HCT116 (cell line): ENCODE results near the gene CD247. TPM values are rescaled to one million over a fixed set of nuclear protein-coding genes. Genes with fewer than 3 reads are reported as not detected.

Experiments used
- ATAC-seq: fragments of 200-7000 bp; cut with Tn5 transposase; 2 replicates; pipeline ENCODE4 v1.9.1; 2020; ENCODE audit warnings: mild to moderate bottlenecking, moderate library complexity
- BruUV-seq: library from RNA; stranded (reverse); fragments of 400-500 nt; replicated peaks from 2 replicates; lab custom pipeline; 2021; lab: Mats Ljungman, UMichigan
- CTCF ChIA-PET: fragments of 300-600 bp; sonication (Branson Sonifier 250); formaldehyde crosslinking; loops from one replicate; lab custom pipeline; 2021; ENCODE audit warnings: antibody characterized with exemption; lab: Charles Lee
- POLR2A ChIA-PET: fragments of 300-600, 350-600 bp; sonication (Branson Sonifier 250); formaldehyde crosslinking; loops from one replicate; lab custom pipeline; 2021; ENCODE audit warnings: antibody characterized with exemption; lab: Charles Lee
- RAD21 ChIA-PET, 2 experiments: fragments of 300-600 bp; sonication (Branson Sonifier 250); formaldehyde crosslinking; loops; one replicate each; lab custom pipeline; 2023; ENCODE audit warnings: low total read pairs in 2 of 2; ENCODE audit not compliant: uncharacterized antibody in 2 of 2, unreplicated experiment in 2 of 2, low non-redundant PET in 1 of 2; lab: Charles Lee
- DNase-seq: peaks from one replicate; pipeline ENCODE4 v3.0.0-alpha.2; 2010; ENCODE audit warnings: low read depth, low spot score
- H2AFZ ChIP-seq: fragments of 200-600 bp; shearing (Covaris generic), sonication (generic); 2 replicates; pipeline ENCODE4 v1.6.1; 2017; ENCODE audit warnings: low read depth, mixed run types, mixed read lengths, antibody characterized with exemption, low read length; ENCODE audit not compliant: poor library complexity, severe bottlenecking
- H3K27ac ChIP-seq: 2 replicates; pipeline ENCODE4 v1.5.1; 2012; ENCODE audit warnings: low read depth, low read length
- H3K27me3 ChIP-seq: fragments of 200-600 bp; sonication (generic); 2 replicates; pipeline ENCODE4 v1.6.1; 2016; ENCODE audit warnings: mixed run types, low read length, mixed read lengths; ENCODE audit not compliant: insufficient read depth
- H3K36me3 ChIP-seq, 2 experiments: fragments of 200-500 bp in 1 of 2; fragments of 200-600 bp in 1 of 2; sonication (Bioruptor generic) in 1 of 2; sonication (generic) in 1 of 2; 2 replicates each; pipeline versions ENCODE4 v1.5.1 to v1.6.1; 2014 to 2016; ENCODE audit warnings: low read length in 2 of 2, inconsistent platforms in 1 of 2, mixed read lengths in 1 of 2, mixed run types in 1 of 2; ENCODE audit not compliant: insufficient read depth in 2 of 2, control insufficient read depth in 1 of 2
- H3K4me1 ChIP-seq, 2 experiments: fragments of 200-600 bp in 1 of 2; sonication (generic) in 1 of 2; 2 replicates each; pipeline versions ENCODE4 v1.5.1 to v1.6.1; 2012 to 2017; ENCODE audit warnings: low read length in 2 of 2, inconsistent platforms in 1 of 2, mild to moderate bottlenecking in 1 of 2, mixed read lengths in 1 of 2, mixed run types in 1 of 2, moderate library complexity in 1 of 2; ENCODE audit not compliant: insufficient read depth in 2 of 2, control insufficient read depth in 1 of 2
- H3K4me2 ChIP-seq: fragments of 200-600 bp; sonication (generic); 2 replicates; pipeline ENCODE4 v1.6.1; 2017; ENCODE audit warnings: mixed run types, low read length, mixed read lengths
- H3K4me3 ChIP-seq, 2 experiments: fragments of 200-600 bp in 1 of 2; sonication (generic) in 1 of 2; replicated peaks in 1 of 2; 2 replicates each; pipeline ENCODE4 v1.5.1; 2011 to 2016; ENCODE audit warnings: low read length in 2 of 2, control low read depth in 1 of 2, low read depth in 1 of 2, mild to moderate bottlenecking in 1 of 2, mixed read lengths in 1 of 2, mixed run types in 1 of 2
- H3K79me2 ChIP-seq: fragments of 200-600 bp; sonication (generic); 2 replicates; pipeline ENCODE4 v1.6.1; 2017; ENCODE audit warnings: mild to moderate bottlenecking, mixed run types, low read length, moderate library complexity, mixed read lengths; ENCODE audit not compliant: insufficient read depth
- H3K9ac ChIP-seq: fragments of 200-600 bp; sonication (generic); 2 replicates; pipeline ENCODE4 v1.6.1; 2016; ENCODE audit warnings: low read length, mixed read lengths
- H3K9me2 ChIP-seq: fragments of 200-600 bp; sonication (generic), shearing (Covaris generic); 2 replicates; pipeline ENCODE4 v1.6.1; 2017; ENCODE audit warnings: mixed run types, mild to moderate bottlenecking, moderate library complexity; ENCODE audit not compliant: insufficient read depth
- H3K9me3 ChIP-seq, 2 experiments: fragments of 200-500 bp in 1 of 2; fragments of 200-600 bp in 1 of 2; sonication (Bioruptor generic) in 1 of 2; sonication (generic) in 1 of 2; 2 replicates each; pipeline ENCODE4 v1.6.1; 2014 to 2017; ENCODE audit warnings: low read length in 2 of 2, mixed read lengths in 2 of 2, inconsistent platforms in 1 of 2, low read depth in 1 of 2, mild to moderate bottlenecking in 1 of 2, mixed run types in 1 of 2, moderate library complexity in 1 of 2; ENCODE audit not compliant: control insufficient read depth in 1 of 2, insufficient read depth in 1 of 2
- H4K20me1 ChIP-seq: fragments of 200-600 bp; sonication (generic), shearing (Covaris generic); 2 replicates; pipeline ENCODE4 v1.6.1; 2017; ENCODE audit warnings: mixed run types, mild to moderate bottlenecking, moderate library complexity; ENCODE audit not compliant: insufficient read depth
- EGR1 ChIP-seq: IDR thresholded peaks from 2 replicates; pipeline ENCODE4 v1.6.1; 2012; ENCODE audit warnings: low read depth
- EZH2phosphoT487 ChIP-seq: fragments of 200-600 bp; IDR thresholded peaks from 2 replicates; pipeline ENCODE4 v1.6.1; 2018; ENCODE audit warnings: antibody characterized with exemption, borderline replicate concordance
- SIN3A ChIP-seq: IDR thresholded peaks from 2 replicates; pipeline ENCODE4 v1.6.1; 2012; ENCODE audit warnings: low read depth
- SRF ChIP-seq: IDR thresholded peaks from 2 replicates; pipeline ENCODE4 v1.6.1; 2012; ENCODE audit warnings: low read depth
- intact Hi-C: fragments of 100-400 bp; cut with micrococcal nuclease; formaldehyde crosslinking; loops from 2 replicates; pipeline ENCODE4 v1.10.0; 2022
- total RNA-seq: library from RNA; stranded (reverse); gene quantifications from one replicate; pipeline ENCODE4 v1.2.1, GENCODE V29; 2021; ENCODE audit not compliant: unreplicated experiment
- TF ChIP-seq, protein P1 (sequence below): IDR thresholded peaks from 2 replicates; pipeline ENCODE4 v1.6.1; 2012
- TF ChIP-seq, protein P2 (sequence below): IDR thresholded peaks from 2 replicates; pipeline ENCODE4 v1.6.1; 2011; ENCODE audit warnings: mild to moderate bottlenecking, low read length, moderate library complexity; ENCODE audit not compliant: insufficient replicate concordance; ENCODE audit errors: extremely low read depth
- TF ChIP-seq, protein P3 (sequence below): IDR thresholded peaks from 2 replicates; pipeline ENCODE4 v1.6.1; 2012
- TF ChIP-seq, protein P4 (sequence below): IDR thresholded peaks from 2 replicates; pipeline ENCODE4 v1.6.1; 2012; ENCODE audit warnings: low read depth

Gene CD247
- total RNA-seq, 1 experiment from 2014 or later = 0.57 TPM

DNA sequence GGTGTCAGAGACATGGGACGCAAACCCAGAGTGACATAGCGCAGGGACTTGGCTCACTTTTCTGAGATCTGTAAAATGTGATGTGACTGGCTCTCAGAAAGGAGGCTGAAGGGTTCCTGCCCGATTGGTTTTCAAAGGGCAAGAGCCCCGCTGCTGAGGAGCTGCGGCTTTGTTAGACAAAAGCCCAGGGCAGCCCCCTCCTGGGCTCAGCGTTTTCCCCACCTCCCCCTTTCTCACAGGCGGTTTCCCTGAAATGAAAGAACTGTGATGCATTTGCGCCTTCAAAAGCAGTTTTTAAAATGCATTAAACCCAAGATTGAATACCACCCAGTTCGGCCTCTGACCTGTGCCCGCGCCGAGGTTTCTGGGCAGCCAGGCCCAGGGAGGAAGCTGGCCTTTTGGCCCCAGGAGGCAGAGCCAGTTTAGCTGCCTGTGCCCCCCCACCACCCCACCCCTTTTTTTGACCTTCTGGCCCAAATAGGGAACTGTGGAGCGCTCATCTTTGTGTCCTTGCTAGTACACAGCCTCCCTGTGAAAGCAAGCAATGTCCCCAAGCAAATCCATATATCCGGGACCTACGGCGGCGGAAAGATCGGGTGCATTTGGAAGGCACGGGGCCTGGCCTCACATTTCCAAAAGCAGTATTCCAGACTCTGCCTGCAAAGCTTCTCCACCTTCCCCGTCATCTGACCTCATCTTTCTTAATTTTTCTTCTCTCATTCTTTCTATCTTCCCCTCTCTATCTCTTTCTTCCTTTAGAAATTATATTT lies 28.6 kb downstream of the CD247 start:
- no peaks in the 10 kb centered on the region for H3K9me2 ChIP-seq
- ChIA-PET CTCF (no interaction called here), POLR2A (no interaction called here)
- no peak overlapping the region for H3K9ac ChIP-seq
- no peak for DNase-seq
- intact Hi-C loops = no loop called here
- H2AFZ ChIP-seq = no peak overlapping the region
- H3K4me3 ChIP-seq = no peak overlapping the region
- peaks cover under 1% of the 10 kb centered on the region; the same call in 1 of the 2 replicates for H3K27me3 ChIP-seq
- ATAC-seq = no peak
- no peaks in the 10 kb centered on the region for H3K9me3 ChIP-seq
- TF ChIP-seq SIN3A (no peak), SRF (no peak), EZH2phosphoT487 (no peak), EGR1 (no peak)
- TF ChIP-seq, protein P1, sequence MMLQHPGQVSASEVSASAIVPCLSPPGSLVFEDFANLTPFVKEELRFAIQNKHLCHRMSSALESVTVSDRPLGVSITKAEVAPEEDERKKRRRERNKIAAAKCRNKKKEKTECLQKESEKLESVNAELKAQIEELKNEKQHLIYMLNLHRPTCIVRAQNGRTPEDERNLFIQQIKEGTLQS = no peak
- TF ChIP-seq, protein P2, sequence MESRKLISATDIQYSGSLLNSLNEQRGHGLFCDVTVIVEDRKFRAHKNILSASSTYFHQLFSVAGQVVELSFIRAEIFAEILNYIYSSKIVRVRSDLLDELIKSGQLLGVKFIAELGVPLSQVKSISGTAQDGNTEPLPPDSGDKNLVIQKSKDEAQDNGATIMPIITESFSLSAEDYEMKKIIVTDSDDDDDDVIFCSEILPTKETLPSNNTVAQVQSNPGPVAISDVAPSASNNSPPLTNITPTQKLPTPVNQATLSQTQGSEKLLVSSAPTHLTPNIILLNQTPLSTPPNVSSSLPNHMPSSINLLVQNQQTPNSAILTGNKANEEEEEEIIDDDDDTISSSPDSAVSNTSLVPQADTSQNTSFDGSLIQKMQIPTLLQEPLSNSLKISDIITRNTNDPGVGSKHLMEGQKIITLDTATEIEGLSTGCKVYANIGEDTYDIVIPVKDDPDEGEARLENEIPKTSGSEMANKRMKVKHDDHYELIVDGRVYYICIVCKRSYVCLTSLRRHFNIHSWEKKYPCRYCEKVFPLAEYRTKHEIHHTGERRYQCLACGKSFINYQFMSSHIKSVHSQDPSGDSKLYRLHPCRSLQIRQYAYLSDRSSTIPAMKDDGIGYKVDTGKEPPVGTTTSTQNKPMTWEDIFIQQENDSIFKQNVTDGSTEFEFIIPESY = no peak
- TF ChIP-seq, protein P3, sequence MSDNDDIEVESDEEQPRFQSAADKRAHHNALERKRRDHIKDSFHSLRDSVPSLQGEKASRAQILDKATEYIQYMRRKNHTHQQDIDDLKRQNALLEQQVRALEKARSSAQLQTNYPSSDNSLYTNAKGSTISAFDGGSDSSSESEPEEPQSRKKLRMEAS = no peak
- TF ChIP-seq, protein P4, sequence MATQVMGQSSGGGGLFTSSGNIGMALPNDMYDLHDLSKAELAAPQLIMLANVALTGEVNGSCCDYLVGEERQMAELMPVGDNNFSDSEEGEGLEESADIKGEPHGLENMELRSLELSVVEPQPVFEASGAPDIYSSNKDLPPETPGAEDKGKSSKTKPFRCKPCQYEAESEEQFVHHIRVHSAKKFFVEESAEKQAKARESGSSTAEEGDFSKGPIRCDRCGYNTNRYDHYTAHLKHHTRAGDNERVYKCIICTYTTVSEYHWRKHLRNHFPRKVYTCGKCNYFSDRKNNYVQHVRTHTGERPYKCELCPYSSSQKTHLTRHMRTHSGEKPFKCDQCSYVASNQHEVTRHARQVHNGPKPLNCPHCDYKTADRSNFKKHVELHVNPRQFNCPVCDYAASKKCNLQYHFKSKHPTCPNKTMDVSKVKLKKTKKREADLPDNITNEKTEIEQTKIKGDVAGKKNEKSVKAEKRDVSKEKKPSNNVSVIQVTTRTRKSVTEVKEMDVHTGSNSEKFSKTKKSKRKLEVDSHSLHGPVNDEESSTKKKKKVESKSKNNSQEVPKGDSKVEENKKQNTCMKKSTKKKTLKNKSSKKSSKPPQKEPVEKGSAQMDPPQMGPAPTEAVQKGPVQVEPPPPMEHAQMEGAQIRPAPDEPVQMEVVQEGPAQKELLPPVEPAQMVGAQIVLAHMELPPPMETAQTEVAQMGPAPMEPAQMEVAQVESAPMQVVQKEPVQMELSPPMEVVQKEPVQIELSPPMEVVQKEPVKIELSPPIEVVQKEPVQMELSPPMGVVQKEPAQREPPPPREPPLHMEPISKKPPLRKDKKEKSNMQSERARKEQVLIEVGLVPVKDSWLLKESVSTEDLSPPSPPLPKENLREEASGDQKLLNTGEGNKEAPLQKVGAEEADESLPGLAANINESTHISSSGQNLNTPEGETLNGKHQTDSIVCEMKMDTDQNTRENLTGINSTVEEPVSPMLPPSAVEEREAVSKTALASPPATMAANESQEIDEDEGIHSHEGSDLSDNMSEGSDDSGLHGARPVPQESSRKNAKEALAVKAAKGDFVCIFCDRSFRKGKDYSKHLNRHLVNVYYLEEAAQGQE = no peak
- TF ChIP-seq, all 23 proteins: peak for 0
- no TSS peak for BruUV-seq
- no peaks in the 10 kb centered on the region for H4K20me1 ChIP-seq
- no peak overlapping the region for H3K4me2 ChIP-seq
- no peaks in the 10 kb centered on the region for H3K4me1 ChIP-seq
- RAD21 ChIA-PET = no interaction called here
- no peaks in the 10 kb centered on the region for H3K79me2 ChIP-seq
- H3K27ac ChIP-seq = no peak overlapping the region
- H3K36me3 ChIP-seq = no peaks in the 10 kb centered on the region
